Measurements from ENCODE around the gene PCDH15. TPM values are rescaled to one million over a fixed set of nuclear protein-coding genes. Genes with fewer than 3 reads are reported as not detected.

The PCDH15 gene
- polyA plus RNA-seq, 1 experiment, result not detected

GRCh38 chr10:53918755-53919154 is 882.3 kb downstream of the PCDH15 start:
- Histone ChIP-seq H3K27me3 (ENCODE audit: control insufficient read depth, insufficient read depth, low read length) (no peaks in the 10 kb centered on the region), H3K9me3 (ENCODE audit: control insufficient read depth, insufficient read depth, low read length) (peaks cover under 1% of the 10 kb centered on the region; the same call in 1 of the 2 replicates), H3K4me3 (ENCODE audit: low read depth, low read length) (no peak overlapping the region), H3K27ac (ENCODE audit: low read depth, low read length) (no peak overlapping the region)
- POLR2A ChIA-PET, result no interaction called here
- TF ChIP-seq CTCF (IDR thresholded peaks at IDR 0.05; ENCODE audit: low read depth, low read length), result no peak
- DNase-seq (ENCODE audit: low read depth, low spot score), result no peak
- CTCF ChIA-PET, result no interaction called here

GRCh38 chr10:53909791-53910190 is 891.2 kb downstream of the PCDH15 start:
- DNase-seq (ENCODE audit: low read depth, low spot score), result no peak
- ChIA-PET CTCF (no interaction called here), POLR2A (no interaction called here)
- Histone ChIP-seq H3K4me3 (ENCODE audit: low read depth, low read length) (no peak overlapping the region), H3K9me3 (ENCODE audit: control insufficient read depth, insufficient read depth, low read length) (peaks cover 8% of the 10 kb centered on the region), H3K27me3 (ENCODE audit: control insufficient read depth, insufficient read depth, low read length) (no peaks in the 10 kb centered on the region), H3K27ac (ENCODE audit: low read depth, low read length) (no peak overlapping the region)
- no peak for TF ChIP-seq CTCF (IDR thresholded peaks at IDR 0.05; ENCODE audit: low read depth, low read length)

- POLR2A ChIA-PET, result no interaction called here
- Histone ChIP-seq H3K9me3 (ENCODE audit: control insufficient read depth, insufficient read depth, low read length) (peaks cover 2% of the 10 kb centered on the region; the same call in 1 of the 2 replicates), H3K4me3 (ENCODE audit: low read depth, low read length) (no peak overlapping the region), H3K27ac (ENCODE audit: low read depth, low read length) (no peak overlapping the region), H3K27me3 (ENCODE audit: control insufficient read depth, insufficient read depth, low read length) (no peaks in the 10 kb centered on the region)
- CTCF ChIA-PET, result no interaction called here
- no peak for TF ChIP-seq CTCF (IDR thresholded peaks at IDR 0.05; ENCODE audit: low read depth, low read length)
- DNase-seq (ENCODE audit: low read depth, low spot score), result no peak
Measured at GRCh38 chr10:53904506-53905241, 896.4 kb downstream of the PCDH15 start.

- Histone ChIP-seq H3K27ac (ENCODE audit: low read depth, low read length) (no peak overlapping the region), H3K27me3 (ENCODE audit: control insufficient read depth, insufficient read depth, low read length) (no peaks in the 10 kb centered on the region), H3K9me3 (ENCODE audit: control insufficient read depth, insufficient read depth, low read length) (no peaks in the 10 kb centered on the region), H3K4me3 (ENCODE audit: low read depth, low read length) (no peak overlapping the region)
- ChIA-PET POLR2A (no interaction called here), CTCF (no interaction called here)
- DNase-seq (ENCODE audit: low read depth, low spot score), result no peak
- TF ChIP-seq CTCF (IDR thresholded peaks at IDR 0.05; ENCODE audit: low read depth, low read length), result no peak
Measured at GRCh38 chr10:53903756-53904155, 897.3 kb downstream of the PCDH15 start.

- Histone ChIP-seq H3K27ac (ENCODE audit: low read depth, low read length) (no peak overlapping the region), H3K9me3 (ENCODE audit: control insufficient read depth, insufficient read depth, low read length) (no peaks in the 10 kb centered on the region), H3K27me3 (ENCODE audit: control insufficient read depth, insufficient read depth, low read length) (no peaks in the 10 kb centered on the region), H3K4me3 (ENCODE audit: low read depth, low read length) (no peak overlapping the region)
- no peak for TF ChIP-seq CTCF (IDR thresholded peaks at IDR 0.05; ENCODE audit: low read depth, low read length)
- no peak for DNase-seq (ENCODE audit: low read depth, low spot score)
- POLR2A ChIA-PET, result no interaction called here
- CTCF ChIA-PET, result no interaction called here
Measured at GRCh38 chr10:53899463-53900160, 901.4 kb downstream of the PCDH15 start.

Measured in AG04450 (cell line).